ENCODE measurements around the gene MEF2D.

- TF ChIP-seq TAF1 (IDR thresholded peaks at IDR 0.05; ENCODE audit: borderline replicate concordance, low read depth, low read length): no peak
- TF ChIP-seq POLR2A (IDR thresholded peaks at IDR 0.05; ENCODE audit: low read depth, low read length): no peak
Observed at GRCh38 chr1:156423422-156424352, 76.9 kb downstream of the MEF2D start.

Measured in GM12892 (cell line).